ENCODE data around the gene TESK2. TPM values are rescaled to one million over a fixed set of nuclear protein-coding genes. Genes with fewer than 3 reads are reported as not detected.

The TESK2 gene
- polyA plus RNA-seq, 1 of the 3 experiments (the other 2 are of a cell fraction) = 1.3 TPM

DNA sequence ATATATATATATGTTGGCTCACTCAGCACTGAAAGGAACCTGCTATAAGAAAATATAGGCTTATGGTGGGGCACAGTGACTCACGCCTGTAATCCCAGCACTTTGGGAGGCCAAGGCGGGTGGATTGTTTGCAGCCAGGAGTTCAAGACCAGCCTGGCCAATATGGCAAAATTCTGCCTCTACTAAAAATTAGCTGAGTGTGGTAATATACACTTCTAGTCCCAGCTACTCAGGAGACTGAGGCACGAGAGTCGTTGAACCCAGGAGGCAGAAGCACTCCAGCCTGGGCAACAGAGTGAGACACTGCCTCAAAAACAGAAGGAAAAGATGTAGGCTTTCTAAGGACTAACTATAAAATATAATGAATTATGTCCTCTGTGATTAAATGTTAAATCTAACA lies 136.1 kb downstream of the TESK2 start:
- no peak overlapping the region for H3K9ac ChIP-seq
- no peak for DNase-seq
- H3K27me3 ChIP-seq (ENCODE audit: insufficient read depth) = no peaks in the 10 kb centered on the region
- no peaks in the 10 kb centered on the region for H3K9me2 ChIP-seq
- WGBS (ENCODE audit: low lambda C conversion rate) = 82% methylated on average over 4 of the region's 4 CpGs
- POLR2A ChIA-PET = no interaction called here
- no peak overlapping the region for H3K4me3 ChIP-seq (ENCODE audit: low read depth in 2 of 2, low read length in 1 of 2)
- TF ChIP-seq MEF2A (IDR thresholded peaks at IDR 0.05; ENCODE audit: borderline replicate concordance, low read depth) (no peak), EZH2phosphoT487 (IDR thresholded peaks at IDR 0.05; ENCODE audit: borderline replicate concordance, low read depth) (no peak), NFIC (IDR thresholded peaks at IDR 0.05; ENCODE audit: borderline replicate concordance) (no peak), NRF1 (IDR thresholded peaks at IDR 0.05; ENCODE audit: low read depth, low read length) (no peak), TEAD4 (IDR thresholded peaks at IDR 0.05; ENCODE audit: borderline replicate concordance, insufficient read depth) (no peak), FOXM1 (IDR thresholded peaks at IDR 0.05; ENCODE audit: low read depth) (no peak), GABPA (IDR thresholded peaks at IDR 0.05; ENCODE audit: low read depth) (no peak), CHD2 (IDR thresholded peaks at IDR 0.05; ENCODE audit: low read length, partially characterized antibody) (no peak), YY1 (IDR thresholded peaks at IDR 0.05; ENCODE audit: low read depth) (no peak), SMC3 (IDR thresholded peaks at IDR 0.05; ENCODE audit: low read depth, low read length) (no peak), SIN3A (IDR thresholded peaks at IDR 0.05; ENCODE audit: borderline replicate concordance, low read depth, low read length) (no peak), EP300 (IDR thresholded peaks at IDR 0.05; ENCODE audit: borderline replicate concordance in 1 of 2, low read depth in 1 of 2, low read length in 1 of 2) (no peak), RFX5 (IDR thresholded peaks at IDR 0.05; ENCODE audit: low read length) (no peak), MXI1 (IDR thresholded peaks at IDR 0.05; ENCODE audit: low read depth, low read length) (no peak), TCF12 (IDR thresholded peaks at IDR 0.05) (no peak), RXRA (IDR thresholded peaks at IDR 0.05; ENCODE audit: borderline replicate concordance, low read depth) (no peak)
- TF ChIP-seq, protein P1, sequence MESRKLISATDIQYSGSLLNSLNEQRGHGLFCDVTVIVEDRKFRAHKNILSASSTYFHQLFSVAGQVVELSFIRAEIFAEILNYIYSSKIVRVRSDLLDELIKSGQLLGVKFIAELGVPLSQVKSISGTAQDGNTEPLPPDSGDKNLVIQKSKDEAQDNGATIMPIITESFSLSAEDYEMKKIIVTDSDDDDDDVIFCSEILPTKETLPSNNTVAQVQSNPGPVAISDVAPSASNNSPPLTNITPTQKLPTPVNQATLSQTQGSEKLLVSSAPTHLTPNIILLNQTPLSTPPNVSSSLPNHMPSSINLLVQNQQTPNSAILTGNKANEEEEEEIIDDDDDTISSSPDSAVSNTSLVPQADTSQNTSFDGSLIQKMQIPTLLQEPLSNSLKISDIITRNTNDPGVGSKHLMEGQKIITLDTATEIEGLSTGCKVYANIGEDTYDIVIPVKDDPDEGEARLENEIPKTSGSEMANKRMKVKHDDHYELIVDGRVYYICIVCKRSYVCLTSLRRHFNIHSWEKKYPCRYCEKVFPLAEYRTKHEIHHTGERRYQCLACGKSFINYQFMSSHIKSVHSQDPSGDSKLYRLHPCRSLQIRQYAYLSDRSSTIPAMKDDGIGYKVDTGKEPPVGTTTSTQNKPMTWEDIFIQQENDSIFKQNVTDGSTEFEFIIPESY (IDR thresholded peaks at IDR 0.05; ENCODE audit: borderline replicate concordance, low read depth) = no peak
- TF ChIP-seq, protein P2, sequence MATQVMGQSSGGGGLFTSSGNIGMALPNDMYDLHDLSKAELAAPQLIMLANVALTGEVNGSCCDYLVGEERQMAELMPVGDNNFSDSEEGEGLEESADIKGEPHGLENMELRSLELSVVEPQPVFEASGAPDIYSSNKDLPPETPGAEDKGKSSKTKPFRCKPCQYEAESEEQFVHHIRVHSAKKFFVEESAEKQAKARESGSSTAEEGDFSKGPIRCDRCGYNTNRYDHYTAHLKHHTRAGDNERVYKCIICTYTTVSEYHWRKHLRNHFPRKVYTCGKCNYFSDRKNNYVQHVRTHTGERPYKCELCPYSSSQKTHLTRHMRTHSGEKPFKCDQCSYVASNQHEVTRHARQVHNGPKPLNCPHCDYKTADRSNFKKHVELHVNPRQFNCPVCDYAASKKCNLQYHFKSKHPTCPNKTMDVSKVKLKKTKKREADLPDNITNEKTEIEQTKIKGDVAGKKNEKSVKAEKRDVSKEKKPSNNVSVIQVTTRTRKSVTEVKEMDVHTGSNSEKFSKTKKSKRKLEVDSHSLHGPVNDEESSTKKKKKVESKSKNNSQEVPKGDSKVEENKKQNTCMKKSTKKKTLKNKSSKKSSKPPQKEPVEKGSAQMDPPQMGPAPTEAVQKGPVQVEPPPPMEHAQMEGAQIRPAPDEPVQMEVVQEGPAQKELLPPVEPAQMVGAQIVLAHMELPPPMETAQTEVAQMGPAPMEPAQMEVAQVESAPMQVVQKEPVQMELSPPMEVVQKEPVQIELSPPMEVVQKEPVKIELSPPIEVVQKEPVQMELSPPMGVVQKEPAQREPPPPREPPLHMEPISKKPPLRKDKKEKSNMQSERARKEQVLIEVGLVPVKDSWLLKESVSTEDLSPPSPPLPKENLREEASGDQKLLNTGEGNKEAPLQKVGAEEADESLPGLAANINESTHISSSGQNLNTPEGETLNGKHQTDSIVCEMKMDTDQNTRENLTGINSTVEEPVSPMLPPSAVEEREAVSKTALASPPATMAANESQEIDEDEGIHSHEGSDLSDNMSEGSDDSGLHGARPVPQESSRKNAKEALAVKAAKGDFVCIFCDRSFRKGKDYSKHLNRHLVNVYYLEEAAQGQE (IDR thresholded peaks at IDR 0.05; ENCODE audit: low read depth, low read length) = no peak
- TF ChIP-seq, protein P3, sequence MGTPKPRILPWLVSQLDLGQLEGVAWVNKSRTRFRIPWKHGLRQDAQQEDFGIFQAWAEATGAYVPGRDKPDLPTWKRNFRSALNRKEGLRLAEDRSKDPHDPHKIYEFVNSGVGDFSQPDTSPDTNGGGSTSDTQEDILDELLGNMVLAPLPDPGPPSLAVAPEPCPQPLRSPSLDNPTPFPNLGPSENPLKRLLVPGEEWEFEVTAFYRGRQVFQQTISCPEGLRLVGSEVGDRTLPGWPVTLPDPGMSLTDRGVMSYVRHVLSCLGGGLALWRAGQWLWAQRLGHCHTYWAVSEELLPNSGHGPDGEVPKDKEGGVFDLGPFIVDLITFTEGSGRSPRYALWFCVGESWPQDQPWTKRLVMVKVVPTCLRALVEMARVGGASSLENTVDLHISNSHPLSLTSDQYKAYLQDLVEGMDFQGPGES (IDR thresholded peaks at IDR 0.05; ENCODE audit: low read depth, low read length) = no peak
- TF ChIP-seq, protein P4, sequence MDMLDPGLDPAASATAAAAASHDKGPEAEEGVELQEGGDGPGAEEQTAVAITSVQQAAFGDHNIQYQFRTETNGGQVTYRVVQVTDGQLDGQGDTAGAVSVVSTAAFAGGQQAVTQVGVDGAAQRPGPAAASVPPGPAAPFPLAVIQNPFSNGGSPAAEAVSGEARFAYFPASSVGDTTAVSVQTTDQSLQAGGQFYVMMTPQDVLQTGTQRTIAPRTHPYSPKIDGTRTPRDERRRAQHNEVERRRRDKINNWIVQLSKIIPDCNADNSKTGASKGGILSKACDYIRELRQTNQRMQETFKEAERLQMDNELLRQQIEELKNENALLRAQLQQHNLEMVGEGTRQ (IDR thresholded peaks at IDR 0.05; ENCODE audit: borderline replicate concordance, low read depth, low read length) = no peak
- no peak overlapping the region for H3K27ac ChIP-seq (ENCODE audit: low read depth in 2 of 2, low read length in 1 of 2)
- no peak overlapping the region for H2AFZ ChIP-seq (ENCODE audit: low read depth)
- peaks cover 9% of the 10 kb centered on the region for H3F3A ChIP-seq (replicated peaks; ENCODE audit: insufficient read depth)
- CTCF ChIA-PET = interaction anchor here (0.6 to 5.1 kb wide), 4 partner anchors 54 to 341 kb away, joined by 3 to 34 read pairs (median 4); no protein-coding TSS in a partner anchor
- no peaks in the 10 kb centered on the region for H3K9me3 ChIP-seq
- H3K4me2 ChIP-seq = no peak overlapping the region
- 0 out of 4 replicates have a peak, but pooled peaks cover 0 to 5% of the 10 kb centered on the region in 2 experiments for H3K4me1 ChIP-seq (ENCODE audit: control insufficient read depth in 1 of 2, insufficient read depth in 2 of 2, low read depth in 1 of 2, low read length in 1 of 2)
- H3K79me2 ChIP-seq (ENCODE audit: insufficient read depth) = no peaks in the 10 kb centered on the region
- H4K20me1 ChIP-seq (ENCODE audit: insufficient read depth) = no peaks in the 10 kb centered on the region
- no peaks in the 10 kb centered on the region for H3K36me3 ChIP-seq (replicated peaks in 1 of 2; ENCODE audit: control insufficient read depth in 1 of 2, insufficient read depth in 2 of 2, low read length in 1 of 2)
